Spleen (tissue), 7 donors: ENCODE data around the gene GRK3.

Experiments
- CTCF ChIP-seq, 11 experiments: fragments of 200-600 bp in 7 of 11; fragments of 450-650 bp in 4 of 11; sonication (generic) in 4 of 11; IDR thresholded peaks in 8 of 11; conservative IDR thresholded peaks in 3 of 11; 1 replicate in 7 of 11; 2 replicates in 4 of 11; pipeline versions ENCODE4 v1.4.0 to v1.8.0; 2016 to 2021; ENCODE audit warnings: antibody characterized with exemption in 11 of 11, inconsistent platforms in 4 of 11, mild to moderate bottlenecking in 1 of 11
- POLR2A ChIP-seq, 3 donors: fragments of 450-650 bp; IDR thresholded peaks; one replicate each; pipeline ENCODE4 v1.5.1; 2017; ENCODE audit warnings: antibody characterized with exemption in 3 of 3, mild to moderate bottlenecking in 1 of 3
- donor health status: DM: no; HTN: no; CAD: no; lungs with moderate emphysema.
- donor health status: DM: no; HTN: no; CAD: no.
- donor health status: DM: no; HTN: no; CAD: no.

- no peak for TF ChIP-seq POLR2A (IDR thresholded peaks at IDR 0.05)
- no peak for TF ChIP-seq CTCF (IDR thresholded peaks at IDR 0.05 in 8 of 11, conservative IDR thresholded peaks at IDR 0.05 in 3 of 11)
These were observed 116.5 kb downstream of the GRK3 start for GRCh38 chr22:25680956-25681355.
